HEK293 (cell line): ENCODE data around the gene HGF.

Experiments used
- CTCF ChIP-seq: fragments of 450-650 bp; formaldehyde crosslinking; IDR thresholded peaks from 2 replicates; pipeline ENCODE4 v1.5.1; 2016; ENCODE audit warnings: missing biosample characterization, missing genetic modification characterization
- OVOL3 ChIP-seq: fragments of 450-650 bp; formaldehyde crosslinking; IDR thresholded peaks from 2 replicates; pipeline ENCODE4 v1.5.1; 2016; ENCODE audit warnings: missing biosample characterization, missing genetic modification characterization
- ZNF416 ChIP-seq: fragments of 450-650 bp; formaldehyde crosslinking; IDR thresholded peaks from 2 replicates; pipeline ENCODE4 v1.5.1; 2016; ENCODE audit warnings: missing biosample characterization, missing genetic modification characterization
- ZNF558 ChIP-seq: fragments of 450-650 bp; formaldehyde crosslinking; IDR thresholded peaks from 2 replicates; pipeline ENCODE4 v1.5.1; 2016; ENCODE audit warnings: missing biosample characterization, missing genetic modification characterization
- ZNF624 ChIP-seq: fragments of 450-650 bp; formaldehyde crosslinking; IDR thresholded peaks from 2 replicates; pipeline ENCODE4 v1.5.1; 2017; ENCODE audit warnings: missing biosample characterization, missing genetic modification characterization

- no peak for TF ChIP-seq ZNF558
- no peak for TF ChIP-seq CTCF
- TF ChIP-seq ZNF416, result no peak
- no peak for TF ChIP-seq OVOL3 (tag by site-specific recombination)
- no peak for TF ChIP-seq ZNF624 (tag by site-specific recombination)
Measured at GRCh38 chr7:81659697-81660395, 110.0 kb downstream of the HGF start.
